Measurements from ENCODE around the gene HTR2C.
"Not testable (repeated sequence)": the region's sequence is repeated elsewhere in the genome, so short reads cannot be mapped to it uniquely, and the experiment has no call there.

GRCh38 chrX:114606619-114607018 is 22.7 kb downstream of the HTR2C start:
- TF ChIP-seq, protein P1, sequence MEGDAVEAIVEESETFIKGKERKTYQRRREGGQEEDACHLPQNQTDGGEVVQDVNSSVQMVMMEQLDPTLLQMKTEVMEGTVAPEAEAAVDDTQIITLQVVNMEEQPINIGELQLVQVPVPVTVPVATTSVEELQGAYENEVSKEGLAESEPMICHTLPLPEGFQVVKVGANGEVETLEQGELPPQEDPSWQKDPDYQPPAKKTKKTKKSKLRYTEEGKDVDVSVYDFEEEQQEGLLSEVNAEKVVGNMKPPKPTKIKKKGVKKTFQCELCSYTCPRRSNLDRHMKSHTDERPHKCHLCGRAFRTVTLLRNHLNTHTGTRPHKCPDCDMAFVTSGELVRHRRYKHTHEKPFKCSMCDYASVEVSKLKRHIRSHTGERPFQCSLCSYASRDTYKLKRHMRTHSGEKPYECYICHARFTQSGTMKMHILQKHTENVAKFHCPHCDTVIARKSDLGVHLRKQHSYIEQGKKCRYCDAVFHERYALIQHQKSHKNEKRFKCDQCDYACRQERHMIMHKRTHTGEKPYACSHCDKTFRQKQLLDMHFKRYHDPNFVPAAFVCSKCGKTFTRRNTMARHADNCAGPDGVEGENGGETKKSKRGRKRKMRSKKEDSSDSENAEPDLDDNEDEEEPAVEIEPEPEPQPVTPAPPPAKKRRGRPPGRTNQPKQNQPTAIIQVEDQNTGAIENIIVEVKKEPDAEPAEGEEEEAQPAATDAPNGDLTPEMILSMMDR (conservative IDR thresholded peaks at IDR 0.05): not testable (repeated sequence)
- not testable (repeated sequence) for TF ChIP-seq EZH2 (IDR thresholded peaks at IDR 0.05; ENCODE audit: low read depth)
